ENCODE data around the gene SLIT3.
"Not testable (repeated sequence)": the region's sequence is repeated elsewhere in the genome, so short reads cannot be mapped to it uniquely, and the experiment has no call there.

The SLIT3 gene

DNA sequence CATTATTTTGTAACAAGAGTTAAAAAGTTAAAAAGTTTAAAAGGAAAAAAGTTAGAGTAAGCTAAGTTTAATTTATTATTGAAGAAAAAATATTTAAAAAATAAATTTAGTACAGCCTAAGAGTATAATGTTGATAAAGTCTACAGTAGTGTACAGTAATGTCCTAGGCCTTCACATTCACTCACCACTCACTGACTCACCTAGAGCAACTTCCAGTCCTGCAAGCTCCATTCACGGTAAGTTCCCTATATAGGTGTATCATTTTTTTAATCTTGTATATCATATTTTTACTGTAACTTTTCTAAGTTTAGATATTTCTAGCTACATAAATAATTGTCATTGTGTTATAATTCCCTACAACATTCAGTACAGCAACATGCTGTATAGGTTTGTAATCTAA is 652.4 kb downstream of the SLIT3 start:
- H3K4me3 ChIP-seq (replicated peaks; ENCODE audit: low read depth, low read length): no peak overlapping the region
- TF ChIP-seq CTCF (IDR thresholded peaks at IDR 0.05; ENCODE audit: low read length, missing control alignments): no peak
- no peak for DNase-seq (ENCODE audit: low read depth)

- H3K4me3 ChIP-seq (replicated peaks; ENCODE audit: low read depth, low read length): no peak overlapping the region
- DNase-seq (ENCODE audit: low read depth): no peak
- TF ChIP-seq CTCF (IDR thresholded peaks at IDR 0.05; ENCODE audit: low read length, missing control alignments): no peak
Observed at GRCh38 chr5:168648016-168648415, 652.9 kb downstream of the SLIT3 start.

DNA sequence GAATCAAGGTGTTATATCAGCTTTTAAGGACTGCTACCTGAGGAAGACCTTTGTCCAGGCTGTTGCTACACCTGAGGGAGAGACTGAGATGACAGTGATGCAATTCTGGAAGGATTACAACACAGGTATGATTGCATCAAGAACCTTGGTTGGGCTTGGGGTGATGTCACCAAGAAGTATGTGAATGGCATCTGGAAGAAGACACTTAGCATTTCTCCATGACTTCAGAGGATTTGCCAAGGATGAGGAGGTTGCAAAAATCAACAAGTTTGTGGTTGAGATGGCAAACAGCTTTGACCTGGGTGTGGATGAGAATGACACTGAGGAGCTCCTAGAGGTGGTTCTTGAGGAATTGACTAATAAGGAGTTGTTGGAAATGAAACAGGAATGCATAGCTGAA is 653.9 kb downstream of the SLIT3 start:
- no peak for DNase-seq (ENCODE audit: low read depth)
- no peak overlapping the region for H3K4me3 ChIP-seq (replicated peaks; ENCODE audit: low read depth, low read length)
- no peak for TF ChIP-seq CTCF (IDR thresholded peaks at IDR 0.05; ENCODE audit: low read length, missing control alignments)

DNA sequence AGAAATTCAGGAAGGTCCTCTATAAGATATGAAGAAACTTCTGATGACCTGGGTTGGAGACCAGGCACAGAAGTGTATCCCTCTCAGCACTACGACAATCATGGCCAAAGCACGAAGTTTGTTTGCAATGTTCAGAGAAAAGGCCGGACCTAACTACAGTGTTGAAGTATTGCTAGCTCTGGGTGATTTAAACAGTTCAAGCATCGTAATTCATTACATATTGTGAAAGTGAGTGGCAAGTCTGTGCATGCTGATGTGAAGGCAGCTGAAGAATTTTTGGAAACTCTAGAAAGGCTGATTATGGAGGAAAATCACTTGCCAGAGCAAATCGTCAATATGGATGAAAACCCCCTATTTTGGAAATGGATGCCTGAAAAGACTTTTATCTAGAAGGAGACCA is 654.6 kb downstream of the SLIT3 start:
- no peak for DNase-seq (ENCODE audit: low read depth)
- H3K4me3 ChIP-seq (replicated peaks; ENCODE audit: low read depth, low read length): no peak overlapping the region
- no peak for TF ChIP-seq CTCF (IDR thresholded peaks at IDR 0.05; ENCODE audit: low read length, missing control alignments)

GRCh38 chr5:168645195-168645594 is 655.7 kb downstream of the SLIT3 start:
- DNase-seq (ENCODE audit: low read depth): no peak
- no peak for TF ChIP-seq CTCF (IDR thresholded peaks at IDR 0.05; ENCODE audit: low read length, missing control alignments)
- no peak overlapping the region for H3K4me3 ChIP-seq (replicated peaks; ENCODE audit: low read depth, low read length)

GRCh38 chr5:168642019-168642418 is 658.9 kb downstream of the SLIT3 start:
- no peak overlapping the region for H3K4me3 ChIP-seq (replicated peaks; ENCODE audit: low read depth, low read length)
- no peak for DNase-seq (ENCODE audit: low read depth)
- TF ChIP-seq CTCF (IDR thresholded peaks at IDR 0.05; ENCODE audit: low read length, missing control alignments): no peak

DNA sequence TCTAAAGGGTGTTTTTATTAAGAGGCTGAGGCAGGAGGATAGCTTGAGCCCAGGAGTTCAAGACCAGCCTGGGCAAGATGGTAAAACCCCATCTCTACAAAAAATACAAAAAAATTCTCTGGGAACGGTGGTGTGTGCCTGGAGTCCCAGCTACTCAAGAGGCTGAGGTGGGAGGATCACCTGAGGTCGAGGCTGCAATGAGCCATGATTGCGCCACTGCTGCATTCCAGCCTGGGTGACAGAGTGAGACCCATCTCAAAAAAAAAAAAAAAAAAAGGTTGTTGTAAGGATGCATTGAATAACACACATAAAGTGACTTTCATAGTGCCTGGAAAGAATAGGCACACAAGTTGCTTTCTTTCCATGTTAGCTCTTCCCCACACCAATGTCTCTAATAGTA is 662.1 kb downstream of the SLIT3 start:
- not testable (repeated sequence) for H3K4me3 ChIP-seq (replicated peaks; ENCODE audit: low read depth, low read length); DNase-seq (ENCODE audit: low read depth)

DNA sequence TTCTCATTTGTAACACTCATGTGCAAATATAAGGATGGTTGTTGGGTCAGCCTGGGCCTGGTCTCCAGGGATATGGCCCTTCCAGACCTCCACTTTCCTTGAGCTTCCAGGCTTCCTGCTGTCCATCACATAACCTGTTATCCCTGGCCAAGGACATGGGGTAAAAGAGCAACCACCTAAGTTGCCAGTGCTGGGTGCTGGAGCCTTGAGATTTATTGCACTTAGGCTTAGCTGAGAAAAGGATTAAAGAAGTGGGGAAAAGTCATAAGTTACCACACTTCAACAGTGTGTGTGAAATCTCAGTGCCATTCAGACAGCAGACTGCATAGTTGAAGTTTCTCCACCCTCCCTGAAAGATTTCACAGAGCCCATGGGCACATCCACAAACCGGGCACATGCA is 663.1 kb downstream of the SLIT3 start:
- DNase-seq (ENCODE audit: low read depth): no peak
- no peak overlapping the region for H3K4me3 ChIP-seq (replicated peaks; ENCODE audit: low read depth, low read length)
- TF ChIP-seq CTCF (IDR thresholded peaks at IDR 0.05; ENCODE audit: low read length, missing control alignments): no peak

Data from fibroblast of pulmonary artery (primary cell).